HG03196 (cell line): ENCODE measurements around the gene AOC3.
"Not testable (repeated sequence)": the region's sequence is repeated elsewhere in the genome, so short reads cannot be mapped to it uniquely, and the experiment has no call there.

ENCODE experiments used
- ATAC-seq: cut with Tn5 transposase; IDR thresholded peaks from one replicate; pipeline ENCODE4 v1.9.1; 2021; ENCODE audit not compliant: unreplicated experiment

Gene AOC3

DNA sequence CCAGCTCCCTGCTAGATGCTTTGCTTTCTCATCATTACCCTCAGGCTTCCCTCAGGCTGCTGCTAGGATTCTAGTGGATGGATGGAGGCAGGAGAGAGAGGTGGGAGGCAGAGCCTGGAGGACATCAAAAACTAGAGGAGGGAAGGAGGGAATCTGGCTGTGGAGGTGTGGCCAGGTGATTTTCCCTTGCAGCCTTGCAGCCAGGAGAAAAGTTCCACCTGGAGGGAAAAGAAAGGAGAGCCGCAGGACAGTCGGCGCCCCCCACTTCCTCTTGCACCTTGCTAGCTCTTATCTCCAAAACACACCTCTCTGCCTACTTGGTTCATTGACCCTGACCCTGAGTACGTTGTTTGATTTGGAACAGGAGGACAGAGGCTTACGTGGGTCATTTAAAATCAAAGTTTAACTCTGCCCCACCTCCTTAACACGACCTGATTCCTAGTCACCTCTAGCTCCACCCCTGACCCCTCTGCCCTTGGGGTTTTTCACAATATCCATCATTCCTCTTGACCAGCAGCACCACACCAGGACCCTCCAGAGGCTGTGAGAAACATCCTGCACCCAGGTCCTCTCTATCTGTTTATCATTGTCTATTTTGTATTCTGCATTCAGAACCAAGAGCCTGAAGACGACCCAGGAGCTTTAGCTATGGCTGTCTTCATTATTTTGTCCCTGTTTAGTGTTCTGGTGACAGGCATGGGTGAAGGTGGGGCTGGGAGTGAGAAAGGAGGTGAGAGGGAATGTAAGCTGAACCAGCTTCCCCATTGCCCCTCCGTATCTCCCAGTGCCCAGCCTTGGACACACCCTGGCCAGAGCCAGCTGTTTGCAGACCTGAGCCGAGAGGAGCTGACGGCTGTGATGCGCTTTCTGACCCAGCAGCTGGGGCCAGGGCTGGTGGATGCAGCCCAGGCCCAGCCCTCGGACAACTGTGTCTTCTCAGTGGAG, 15.9 kb downstream of the AOC3 start:
- no peak for ATAC-seq

DNA sequence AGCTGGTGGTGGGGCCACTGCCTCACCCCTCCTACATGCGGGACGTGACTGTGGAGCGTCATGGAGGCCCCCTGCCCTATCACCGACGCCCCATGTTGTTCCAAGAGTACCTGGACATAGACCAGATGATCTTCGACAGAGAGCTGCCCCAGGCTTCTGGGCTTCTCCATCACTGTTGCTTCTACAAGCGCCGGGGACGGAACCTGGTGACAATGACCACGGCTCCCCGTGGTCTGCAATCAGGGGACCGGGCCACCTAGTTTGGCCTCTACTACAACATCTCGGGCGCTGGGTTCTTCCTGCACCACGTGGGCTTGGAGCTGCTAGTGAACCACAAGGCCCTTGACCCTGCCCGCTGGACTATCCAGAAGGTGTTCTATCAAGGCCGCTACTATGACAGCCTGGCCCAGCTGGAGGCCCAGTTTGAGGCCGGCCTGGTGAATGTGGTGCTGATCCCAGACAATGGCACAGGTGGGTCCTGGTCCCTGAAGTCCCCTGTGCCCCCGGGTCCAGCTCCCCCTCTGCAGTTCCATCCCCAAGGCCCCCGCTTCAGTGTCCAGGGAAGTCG, 16.8 kb downstream of the AOC3 start:
- not testable (repeated sequence) for ATAC-seq

DNA sequence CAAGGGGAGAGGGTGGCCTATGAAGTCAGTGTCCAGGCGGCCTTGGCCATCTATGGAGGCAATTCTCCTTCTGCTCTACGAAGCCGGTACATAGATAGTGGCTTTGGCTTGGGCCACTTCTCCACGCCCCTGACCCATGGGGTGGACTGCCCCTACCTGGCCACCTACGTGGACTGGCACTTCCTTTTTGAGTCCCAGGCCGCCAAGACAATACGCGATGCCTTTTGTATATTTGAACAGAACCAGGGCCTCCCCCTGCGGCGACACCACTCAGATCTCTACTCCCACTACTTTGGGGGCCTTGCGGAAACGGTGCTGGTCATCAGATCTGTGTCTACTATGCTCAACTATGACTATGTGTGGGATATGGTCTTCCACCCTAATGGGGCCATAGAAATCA, 17.3 kb downstream of the AOC3 start:
- no peak for ATAC-seq

DNA sequence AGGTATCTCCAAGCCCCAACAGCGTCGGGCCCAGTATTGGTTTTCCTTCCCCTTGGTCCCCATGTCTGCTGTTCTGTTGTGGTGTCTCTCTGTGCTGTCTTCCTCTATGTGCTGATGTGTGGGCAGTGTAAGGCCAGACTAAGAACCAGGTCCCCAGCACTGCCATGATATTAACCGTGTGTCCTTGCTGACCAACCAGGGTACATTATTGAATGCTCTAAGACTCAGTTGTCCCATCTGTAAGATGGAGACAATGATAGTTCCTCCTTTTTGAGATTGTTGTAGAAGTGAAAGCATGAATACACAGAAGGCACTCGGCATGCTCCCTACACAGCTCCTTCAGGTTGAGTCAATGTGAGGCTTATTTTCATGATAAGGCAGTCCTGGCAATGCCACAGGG, 20.6 kb downstream of the AOC3 start:
- no peak for ATAC-seq

DNA sequence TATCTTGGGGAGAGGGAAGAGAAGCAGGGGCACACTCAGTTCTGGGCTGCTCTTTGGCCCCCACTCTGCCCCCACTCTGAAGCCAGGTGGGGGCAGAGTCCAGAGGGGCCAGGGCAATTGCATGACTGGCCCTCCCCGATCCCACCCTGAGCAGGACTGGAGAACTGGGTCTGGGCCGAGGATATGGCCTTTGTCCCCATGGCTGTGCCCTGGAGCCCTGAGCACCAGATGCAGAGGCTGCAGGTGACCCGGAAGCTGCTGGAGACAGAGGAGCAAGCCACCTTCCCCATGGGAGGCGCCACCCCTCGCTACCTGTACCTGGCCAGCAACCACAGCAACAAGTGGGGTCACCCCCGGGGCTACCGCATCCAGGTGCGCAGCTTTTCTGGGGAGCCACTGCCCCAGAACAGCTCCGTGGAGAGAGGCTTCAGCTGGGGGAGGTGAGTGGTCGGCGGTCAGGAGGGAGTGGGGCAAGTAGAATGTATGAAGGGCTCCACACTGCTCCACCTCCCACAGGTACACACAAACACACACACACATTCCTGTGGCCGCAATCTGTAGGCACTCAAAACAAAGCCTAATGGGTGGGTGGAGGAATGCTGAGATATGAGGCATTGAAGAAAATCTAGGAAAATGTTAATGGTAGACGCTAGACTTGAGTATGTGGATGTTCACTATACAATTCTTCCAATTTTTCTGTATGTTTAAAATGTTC, 21.4 kb downstream of the AOC3 start:
- no peak for ATAC-seq

DNA sequence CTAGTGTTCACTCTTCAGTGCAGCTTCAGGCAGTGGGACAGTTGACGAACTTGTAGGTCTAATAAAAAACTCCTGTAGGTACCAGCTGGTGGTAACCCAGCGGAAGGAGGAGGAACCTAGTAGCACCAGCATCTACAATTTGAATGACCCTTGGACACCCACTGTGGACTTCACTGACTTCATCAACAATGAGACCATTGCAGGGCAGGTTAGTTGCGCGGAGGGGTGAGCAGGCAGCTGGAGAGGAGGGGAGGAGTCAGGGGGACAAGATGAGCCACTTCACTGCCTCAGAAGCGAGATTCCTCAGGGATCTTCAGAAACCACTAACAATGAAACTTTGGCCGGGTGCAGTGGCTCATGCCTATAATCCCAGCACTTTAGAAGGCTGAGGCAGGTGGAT, 22.3 kb downstream of the AOC3 start:
- no peak for ATAC-seq

DNA sequence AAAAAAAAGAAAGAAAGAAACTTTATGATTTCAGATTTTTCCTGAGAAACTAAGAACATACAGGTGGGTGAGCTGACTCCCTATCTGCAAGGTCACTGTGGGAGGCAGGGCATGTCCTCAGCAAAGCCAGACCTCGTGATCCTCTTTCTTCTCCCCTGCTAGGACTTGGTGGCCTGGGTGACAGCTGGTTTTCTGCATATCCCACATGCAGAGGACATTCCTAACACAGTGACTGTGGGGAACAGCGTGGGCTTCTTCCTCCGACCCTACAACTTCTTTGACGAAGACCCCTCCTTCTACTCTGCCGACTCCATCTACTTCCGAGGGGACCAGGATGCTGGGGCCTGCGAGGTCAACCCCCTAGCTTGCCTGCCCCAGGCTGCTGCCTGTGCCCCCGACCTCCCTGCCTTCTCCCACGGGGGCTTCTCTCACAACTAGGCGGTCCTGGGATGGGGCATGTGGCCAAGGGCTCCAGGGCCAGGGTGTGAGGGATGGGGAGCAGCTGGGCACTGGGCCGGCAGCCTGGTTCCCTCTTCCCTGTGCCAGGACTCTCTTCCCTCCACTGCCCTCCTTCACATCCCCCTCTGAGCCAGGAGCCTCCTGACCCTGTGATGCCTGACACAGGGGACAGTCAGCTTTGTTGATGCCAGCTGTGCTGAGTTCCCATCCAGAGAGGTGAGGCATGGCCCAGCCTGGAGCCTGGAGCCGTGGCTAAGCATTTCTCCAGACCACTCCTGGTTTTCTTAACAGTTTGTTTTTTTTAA, 23.1 kb downstream of the AOC3 start:
- not testable (repeated sequence) for ATAC-seq

DNA sequence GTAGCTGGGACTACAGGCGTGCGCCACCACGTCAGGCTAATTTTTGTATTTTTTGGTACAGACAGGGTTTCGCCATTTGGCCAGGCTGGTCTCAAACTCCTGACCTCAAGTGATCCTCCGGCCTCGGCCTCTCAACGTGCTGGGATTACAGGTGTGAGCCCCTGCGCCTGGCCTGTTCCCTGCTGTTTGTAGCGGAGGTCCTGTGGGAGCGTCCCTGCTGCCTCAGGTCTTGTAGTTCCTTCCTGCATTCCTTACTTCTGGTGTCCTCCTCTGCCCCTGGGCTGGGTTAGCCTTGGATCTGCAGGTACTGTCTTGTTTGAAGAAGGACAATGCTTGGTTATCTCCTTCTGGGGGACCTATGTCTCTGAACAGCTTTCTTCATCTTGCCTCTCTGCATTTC, 26.0 kb downstream of the AOC3 start:
- no peak for ATAC-seq

DNA sequence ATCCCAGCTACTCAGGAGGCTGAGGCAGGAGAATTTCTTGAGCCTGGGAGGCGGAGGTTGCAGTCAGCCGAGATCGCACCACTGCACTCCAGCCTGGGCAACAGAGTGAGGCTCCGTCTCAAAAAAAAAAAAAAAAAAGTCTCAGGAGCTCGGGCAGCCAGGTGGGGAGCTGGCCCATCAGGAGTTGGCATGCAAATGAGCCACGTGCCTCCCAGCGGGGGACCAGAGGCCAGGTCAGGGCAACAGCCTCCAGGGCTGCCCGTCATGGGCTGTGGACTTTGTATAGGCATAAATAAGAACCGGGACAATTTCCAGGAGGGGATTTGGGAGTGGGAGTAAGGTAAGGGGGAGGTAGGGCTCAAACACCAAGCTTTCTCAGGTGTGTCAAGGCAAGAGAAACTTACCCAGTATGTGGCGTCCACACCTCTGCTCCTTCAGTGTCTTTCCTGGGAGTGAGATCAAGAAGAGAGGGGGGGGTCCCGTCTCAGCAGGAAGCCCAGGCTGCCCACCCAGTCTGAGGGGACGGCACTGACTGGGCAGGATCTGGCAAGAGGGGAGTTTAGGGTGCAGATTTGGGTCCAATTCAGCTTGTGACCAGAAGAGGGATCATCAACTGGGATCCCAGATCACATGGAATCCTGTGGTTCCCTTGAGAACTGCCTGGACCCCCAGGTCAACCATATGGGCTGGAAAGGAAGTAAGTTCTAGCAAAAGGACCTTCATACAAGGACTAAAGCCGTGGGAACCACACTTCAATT, 27.3 kb downstream of the AOC3 start:
- no peak for ATAC-seq

DNA sequence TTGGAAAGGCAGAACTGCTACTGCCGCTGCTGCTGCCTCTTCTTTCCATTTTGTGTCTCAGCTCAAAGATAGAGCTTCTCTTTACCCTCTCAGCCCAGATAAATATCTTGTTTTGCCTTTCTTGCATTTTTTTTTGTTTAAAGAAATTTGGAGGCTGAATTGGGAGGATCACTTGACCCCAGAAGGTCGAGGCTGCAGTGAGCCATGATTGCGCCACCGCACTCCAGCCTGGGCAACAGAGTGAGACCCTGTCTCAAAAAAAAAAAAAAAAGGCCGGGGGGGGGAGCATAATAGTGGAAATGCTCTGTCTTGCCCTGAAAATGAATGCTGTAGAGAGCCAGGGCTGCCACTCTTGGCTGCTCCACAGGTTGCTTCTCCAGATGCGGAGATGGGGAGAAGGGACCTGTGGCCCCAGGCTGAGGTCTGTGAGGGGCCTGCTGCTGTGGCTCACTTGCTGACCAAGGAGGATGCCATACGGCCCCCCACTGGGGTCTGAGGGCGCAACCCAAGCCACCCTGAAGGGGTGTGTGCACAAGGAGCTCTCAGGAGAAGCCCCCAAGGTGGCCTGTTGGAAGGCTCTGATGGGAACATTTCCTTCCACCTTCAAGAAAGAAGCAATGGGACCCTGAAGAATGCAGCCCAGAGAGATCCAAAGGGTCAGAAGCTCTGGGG, 28.1 kb downstream of the AOC3 start:
- ATAC-seq: no peak

DNA sequence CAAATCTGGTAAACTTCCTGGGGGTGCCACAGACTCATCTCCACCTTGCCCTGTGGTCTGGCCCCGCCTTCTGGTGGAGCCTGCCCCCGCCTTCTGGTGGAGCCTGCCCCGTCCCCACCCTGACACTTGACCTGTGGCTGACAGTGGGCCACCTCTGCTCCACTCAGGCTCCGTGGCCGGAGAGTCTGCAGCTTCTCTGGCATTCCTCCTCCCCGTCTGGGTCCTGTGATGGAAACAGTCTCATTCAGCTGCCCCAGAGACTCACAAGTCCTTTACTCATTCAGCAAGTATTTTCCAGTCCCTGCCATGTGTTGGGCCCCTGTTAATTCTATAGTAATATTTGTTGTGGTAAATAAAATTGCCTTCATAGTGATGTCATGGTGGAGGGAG, 28.6 kb downstream of the AOC3 start:
- ATAC-seq: no peak

DNA sequence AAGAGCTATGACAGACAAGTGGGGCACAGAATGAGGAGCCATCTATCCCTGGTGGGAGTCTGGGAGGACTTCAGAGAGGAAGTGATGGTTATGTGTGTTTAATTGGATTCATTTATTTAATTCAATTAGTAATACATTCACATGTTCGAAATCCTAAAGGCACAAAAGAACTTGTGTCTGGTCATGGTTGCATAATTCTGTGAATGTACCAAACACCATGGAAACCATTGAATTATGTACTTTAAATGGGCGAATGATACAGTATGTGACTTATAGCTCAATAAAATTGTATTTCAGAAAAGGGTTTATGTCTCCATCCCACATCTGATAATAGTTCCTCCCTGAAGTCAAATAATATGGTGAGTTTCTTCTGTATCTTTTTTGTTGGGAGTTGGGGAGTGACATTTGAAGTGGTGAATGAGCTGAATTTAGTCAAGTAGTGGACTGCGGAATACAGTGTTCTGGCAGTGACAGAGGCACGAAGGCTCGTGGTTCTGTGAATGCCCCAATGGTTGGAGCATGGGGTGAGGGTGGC, 29.8 kb downstream of the AOC3 start:
- ATAC-seq: no peak

DNA sequence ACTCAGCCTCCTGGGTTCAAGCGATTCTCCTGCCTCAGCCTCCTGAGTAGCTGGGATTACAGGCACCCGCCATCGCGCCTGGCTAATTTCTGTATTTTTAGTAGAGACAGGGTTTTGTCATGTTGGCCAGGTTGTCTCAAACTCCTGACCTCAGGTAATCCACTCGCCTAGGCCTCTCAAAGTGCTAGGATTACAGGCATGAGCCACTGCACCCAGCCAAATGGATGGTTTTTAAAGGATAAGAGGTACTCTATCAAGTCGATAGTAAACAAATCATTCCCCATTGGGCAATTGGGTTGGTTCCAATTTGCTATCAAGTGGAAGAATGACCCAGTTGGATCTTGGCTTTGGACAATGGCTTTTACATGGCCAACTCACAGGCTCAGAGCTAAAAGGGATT, 30.7 kb downstream of the AOC3 start:
- not testable (repeated sequence) for ATAC-seq

DNA sequence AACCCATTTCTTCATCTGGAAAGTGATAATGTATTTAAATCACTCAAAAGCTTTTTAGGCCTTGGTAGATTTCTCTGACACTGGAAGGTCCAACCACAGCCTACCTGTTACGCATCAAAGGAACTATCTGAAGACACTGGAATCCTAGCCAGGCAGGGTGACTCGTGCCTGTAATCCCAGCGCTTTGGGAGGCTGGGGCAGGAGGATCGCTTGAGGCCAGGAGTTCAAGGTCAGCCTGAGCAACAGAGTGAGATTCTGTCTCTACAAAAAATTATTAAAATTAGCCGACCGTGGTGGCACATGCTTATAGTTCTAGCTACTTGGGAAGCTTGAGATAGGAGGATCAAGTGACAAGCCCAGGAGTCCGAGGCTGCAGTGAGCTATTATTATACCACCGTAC, 31.2 kb downstream of the AOC3 start:
- no peak for ATAC-seq

DNA sequence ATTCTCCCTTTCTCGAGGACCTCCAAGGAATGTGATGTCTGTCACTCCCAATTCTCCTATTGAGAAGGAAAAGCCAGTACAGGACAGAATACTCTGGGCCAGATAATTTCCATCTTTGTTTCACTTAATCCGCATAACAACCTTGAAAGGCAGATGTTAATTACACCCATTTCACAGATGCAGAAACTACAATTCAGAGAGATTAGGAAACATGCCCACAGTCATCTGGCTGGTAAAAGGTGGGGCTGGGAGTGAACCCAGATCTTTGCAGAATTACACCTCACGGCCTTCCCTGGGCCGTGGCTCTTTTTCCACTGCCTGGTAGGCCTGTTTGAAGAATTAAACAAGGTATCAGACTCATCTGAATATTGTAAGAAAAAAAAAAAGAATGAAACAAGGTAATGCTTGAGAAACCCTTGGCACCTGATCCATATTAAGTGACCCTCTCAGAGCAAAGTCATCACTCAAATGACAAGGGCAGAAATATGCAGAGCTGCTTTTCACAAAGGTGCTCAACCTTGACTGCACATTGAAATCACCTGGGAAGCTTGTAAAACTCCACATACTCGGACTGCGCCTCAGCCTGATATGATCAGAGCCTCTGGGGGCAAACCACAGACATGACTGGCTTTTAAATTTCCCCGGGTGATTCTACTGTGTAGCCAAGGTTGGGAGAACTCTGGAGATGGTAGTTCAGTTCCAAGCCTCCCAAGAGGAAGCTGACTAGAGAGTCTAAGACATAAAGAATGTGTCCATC, 33.0 kb downstream of the AOC3 start:
- no peak for ATAC-seq

DNA sequence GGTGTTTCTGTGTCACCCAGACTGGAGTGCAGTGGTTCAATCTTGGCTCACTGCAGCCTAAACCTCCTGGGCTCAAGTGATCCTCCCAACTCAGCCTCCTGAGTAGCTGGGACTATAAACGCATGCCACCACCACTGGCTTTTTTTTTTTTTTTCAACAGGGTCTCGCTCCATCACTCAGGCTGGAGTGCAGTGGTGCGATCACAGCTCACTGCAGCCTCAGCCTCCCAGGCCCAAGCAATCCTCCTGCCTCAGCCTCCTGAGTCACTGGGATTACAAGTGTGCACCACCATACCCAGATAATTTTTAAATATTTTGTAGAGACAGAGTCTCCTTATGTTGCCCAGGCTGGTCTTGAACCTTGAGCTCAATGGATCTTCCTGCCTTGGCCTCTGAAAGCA, 34.8 kb downstream of the AOC3 start:
- not testable (repeated sequence) for ATAC-seq

DNA sequence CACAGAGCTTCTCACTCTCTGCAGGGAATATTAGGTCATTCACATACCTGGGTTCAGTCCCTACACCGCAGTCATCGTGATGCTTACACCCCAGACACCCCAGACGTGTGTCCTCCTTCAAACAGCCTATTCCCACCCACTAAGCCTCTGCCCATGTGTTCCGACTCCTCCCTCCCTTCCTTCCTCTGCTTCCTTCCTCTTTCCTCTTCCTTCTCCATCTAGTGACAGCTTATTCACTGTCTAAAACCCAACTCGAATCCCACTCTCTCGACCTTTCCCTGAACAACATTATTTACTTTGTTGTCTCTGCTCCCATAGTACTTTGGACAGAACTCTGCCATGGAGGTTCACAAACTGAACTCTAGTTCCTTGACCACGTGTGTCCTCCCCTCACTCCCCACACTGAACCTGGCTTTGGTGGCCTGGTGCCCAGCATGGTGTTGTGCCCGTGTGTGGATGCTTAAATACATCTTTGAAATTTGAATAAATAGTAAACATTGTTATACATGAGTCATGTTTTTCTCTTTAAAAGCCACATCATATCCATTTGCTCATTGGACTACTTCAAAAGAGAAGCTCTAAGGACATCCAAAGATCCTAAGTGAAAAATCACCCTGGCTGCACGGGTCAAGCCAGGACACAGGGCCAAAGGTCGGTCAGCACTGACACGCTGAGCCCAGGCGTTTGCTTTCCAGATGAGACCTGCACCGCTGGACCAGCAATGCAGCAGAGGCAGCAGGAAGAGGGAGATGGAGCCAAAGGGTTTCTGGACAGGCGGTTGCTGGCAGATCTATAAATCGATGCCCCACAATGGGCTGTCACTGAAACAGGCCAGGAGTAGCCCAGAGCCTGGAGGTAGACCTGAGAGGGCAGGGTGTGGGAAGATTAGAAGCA, 35.5 kb downstream of the AOC3 start:
- ATAC-seq: no peak

DNA sequence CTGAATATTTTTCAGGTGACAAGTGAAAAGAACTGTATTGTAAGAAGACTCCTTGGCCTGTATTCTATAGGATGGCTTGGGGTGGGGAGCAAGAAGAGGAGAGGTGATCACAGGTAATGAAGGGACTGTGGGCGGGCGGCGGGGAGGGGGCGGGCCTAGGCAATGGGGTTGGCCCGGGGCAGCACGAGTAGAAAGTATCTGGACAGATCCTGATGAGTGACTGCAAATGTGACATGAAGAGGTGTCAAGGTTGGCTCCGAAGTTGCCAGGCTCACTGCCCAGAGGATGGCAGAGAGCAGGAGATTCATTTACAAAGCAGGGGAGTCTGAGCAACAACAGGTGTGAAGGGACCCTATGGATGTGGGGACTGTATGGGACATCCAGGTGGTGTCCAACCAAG, 38.8 kb downstream of the AOC3 start:
- no peak for ATAC-seq
